Measurements from ENCODE around the gene FOXK2.
A peak's percentile ranks its signal among the peaks of the same experiment; 100 is the strongest.

Gene FOXK2

DNA sequence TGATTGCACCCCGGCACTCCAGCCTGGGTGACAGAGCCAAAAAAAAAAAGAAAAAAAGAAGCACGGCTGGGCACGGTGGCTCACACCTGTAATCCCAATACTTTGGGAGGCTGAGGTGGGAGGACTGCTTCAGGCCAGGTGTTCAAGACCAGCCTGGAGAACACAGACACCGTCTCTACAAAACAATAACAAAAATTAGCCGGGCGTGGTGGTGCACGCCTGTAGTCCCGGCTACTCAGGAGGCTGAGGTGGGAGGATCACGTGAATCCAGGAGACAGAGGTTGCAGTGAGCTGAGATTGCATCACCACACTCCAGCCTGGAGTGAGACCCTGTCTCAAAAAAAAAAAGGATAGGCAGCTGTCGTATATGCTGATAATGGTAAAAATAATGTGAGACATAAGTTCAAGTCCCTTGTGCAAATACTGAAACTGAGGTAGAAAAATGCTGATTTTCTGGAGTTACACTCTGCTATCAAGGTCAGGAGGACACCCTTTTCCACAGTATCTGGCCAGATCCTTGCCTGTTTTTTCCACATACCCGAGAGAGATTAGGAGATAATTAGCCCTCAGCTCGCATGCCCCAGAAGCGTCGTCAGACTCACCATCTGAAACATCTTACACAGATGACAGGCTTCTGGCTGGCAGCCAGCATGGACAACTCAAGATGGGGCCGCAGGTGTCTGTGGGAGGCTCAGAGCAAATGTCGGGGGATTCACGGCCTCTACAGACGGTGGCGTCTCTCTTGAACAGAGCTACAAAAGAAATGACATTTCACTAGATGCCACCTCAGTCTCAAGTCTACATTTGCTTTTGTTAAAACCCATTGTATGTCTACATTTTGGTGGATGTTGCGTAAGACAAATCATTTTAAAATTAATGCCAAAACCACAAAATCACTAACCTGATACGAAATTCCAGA lies 91.9 kb downstream of the FOXK2 start:
- DNase-seq: peak; percentile 66 to 72

- DNase-seq: peak; percentile 72 to 86
Observed at GRCh38 chr17:82613283-82614094, 94.0 kb downstream of the FOXK2 start.

DNA sequence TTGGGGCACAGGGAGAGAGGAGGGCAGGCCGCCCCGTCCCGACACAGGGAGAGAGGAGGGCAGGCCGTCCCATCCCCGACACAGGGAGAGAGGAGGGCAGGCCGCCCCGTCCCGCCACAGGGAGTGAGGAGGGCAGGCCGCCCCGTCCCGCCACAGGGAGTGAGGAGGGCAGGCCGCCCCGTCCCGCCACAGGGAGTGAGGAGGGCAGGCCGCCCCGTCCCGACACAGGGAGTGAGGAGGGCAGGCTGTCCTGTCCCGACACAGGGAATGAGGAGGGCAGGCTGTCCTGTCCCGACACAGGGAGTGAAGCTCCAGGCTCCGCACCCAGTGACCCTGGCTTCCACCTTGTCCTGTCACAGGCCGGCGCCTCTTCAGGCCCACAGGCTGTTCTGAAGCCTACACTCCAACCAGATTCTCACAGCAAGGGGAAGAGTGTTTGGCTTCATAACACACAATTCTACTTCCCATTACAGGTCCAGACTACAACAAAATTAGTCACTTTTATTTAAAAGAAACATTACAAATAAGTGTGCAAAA lies 94.6 kb downstream of the FOXK2 start:
- no peak for DNase-seq

DNA sequence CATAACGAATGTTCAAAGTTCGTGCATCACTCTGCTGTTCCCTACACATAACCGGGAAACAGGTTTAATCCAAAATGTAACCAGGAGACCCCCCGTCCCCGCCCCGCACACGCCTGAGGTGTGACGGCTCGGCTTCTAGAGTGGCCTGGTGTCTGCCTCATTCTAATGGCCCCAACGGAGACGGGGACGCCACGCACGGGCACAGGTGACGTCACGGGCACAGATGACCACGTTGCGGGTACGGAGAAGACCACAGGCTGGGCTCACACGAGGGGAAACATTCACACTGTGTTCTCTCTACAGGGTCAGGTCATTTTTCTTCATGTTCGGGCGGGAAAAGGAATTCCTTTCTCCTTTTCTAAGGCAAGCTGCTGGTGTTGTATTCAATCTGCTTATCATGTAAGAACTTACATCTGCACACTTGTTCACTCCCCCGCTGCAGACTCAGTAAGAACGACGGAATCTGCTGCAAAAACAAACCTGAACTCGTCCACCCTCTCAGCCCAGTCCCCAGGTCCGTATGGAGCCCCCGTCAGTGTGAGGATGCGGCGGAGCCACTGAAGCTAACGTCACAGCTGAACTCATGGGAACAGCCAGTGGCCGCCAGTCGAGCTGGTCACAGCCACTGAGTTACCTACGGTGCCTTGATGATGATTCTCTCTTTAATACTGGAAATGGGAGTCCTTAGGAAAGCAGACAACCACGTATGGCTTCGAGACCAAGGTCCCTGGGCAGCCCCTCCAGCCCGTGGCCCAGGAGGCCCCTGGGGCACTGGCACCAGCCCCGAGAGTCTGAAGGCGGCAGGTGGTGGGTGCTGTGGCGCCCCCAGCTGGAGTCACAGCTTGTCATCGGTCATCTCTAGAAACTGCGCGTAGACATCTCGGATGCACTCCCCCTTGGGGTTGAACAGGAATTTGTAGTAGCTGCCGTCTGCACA lies 95.8 kb downstream of the FOXK2 start:
- DNase-seq: peak in 1 of 2 experiments; percentile 10

GRCh38 chr17:82616021-82616711 lies 96.6 kb downstream of the FOXK2 start:
- no peak for DNase-seq

GRCh38 chr17:82619211-82619610 lies 99.7 kb downstream of the FOXK2 start:
- DNase-seq: no peak

DNA sequence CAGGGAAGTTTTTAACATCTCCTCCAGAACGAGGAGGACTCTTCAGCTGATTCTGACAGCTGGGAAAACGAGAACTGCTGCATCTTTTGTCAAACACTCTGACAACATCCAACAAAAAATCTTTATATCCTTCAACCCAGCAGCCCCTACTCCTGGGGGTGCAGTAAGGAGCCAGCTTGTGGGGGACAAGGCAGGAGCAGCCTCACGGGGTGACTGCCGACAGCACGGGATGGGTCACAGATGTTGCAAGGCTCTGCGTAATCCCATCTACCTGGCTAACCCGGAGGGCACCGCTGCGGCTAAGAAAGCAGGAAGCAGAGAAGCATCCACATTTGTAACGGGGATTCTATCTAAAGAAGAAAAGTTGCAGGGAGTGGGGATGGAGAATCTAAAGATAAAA lies 100.1 kb downstream of the FOXK2 start:
- no peak for DNase-seq

DNA sequence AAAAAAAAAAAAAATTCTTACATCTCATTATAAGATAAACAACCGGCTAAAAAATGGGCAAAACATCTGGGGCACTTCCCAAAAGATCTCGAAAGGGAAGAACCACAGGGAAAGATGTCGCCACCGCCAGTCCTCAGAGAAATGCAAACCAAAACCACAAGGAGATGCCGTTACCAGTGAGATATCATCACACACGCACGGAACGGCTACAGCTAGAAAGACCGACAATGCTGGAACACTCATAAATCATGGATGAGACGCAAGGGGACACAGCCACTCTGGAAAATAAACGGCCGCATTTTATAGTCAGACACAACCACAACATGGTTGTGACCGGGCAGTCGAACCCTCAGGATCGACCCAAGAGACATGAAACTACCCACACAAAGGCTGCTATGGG lies 104.2 kb downstream of the FOXK2 start:
- DNase-seq: no peak

GRCh38 chr17:82627405-82627804 lies 107.9 kb downstream of the FOXK2 start:
- DNase-seq: no peak

DNA sequence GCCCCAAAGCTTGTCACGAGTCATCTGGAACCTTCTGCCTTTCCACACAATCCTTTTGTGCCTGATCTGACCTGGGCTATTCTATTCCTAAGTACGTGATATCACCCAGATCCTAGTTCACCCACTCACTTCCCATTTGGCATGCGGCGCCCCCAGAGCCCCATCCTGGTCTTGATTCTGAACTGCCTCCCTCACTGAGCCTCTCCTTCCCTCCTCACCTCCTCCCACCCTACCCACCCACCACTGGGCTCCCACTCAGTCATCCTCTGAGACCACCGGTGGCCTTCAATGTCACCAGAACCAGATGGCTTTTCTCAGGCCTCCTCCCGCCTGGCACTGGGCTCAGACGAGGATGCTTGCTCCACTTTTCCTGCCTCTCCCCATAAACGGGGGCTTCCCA lies 110.2 kb downstream of the FOXK2 start:
- DNase-seq: no peak

DNA sequence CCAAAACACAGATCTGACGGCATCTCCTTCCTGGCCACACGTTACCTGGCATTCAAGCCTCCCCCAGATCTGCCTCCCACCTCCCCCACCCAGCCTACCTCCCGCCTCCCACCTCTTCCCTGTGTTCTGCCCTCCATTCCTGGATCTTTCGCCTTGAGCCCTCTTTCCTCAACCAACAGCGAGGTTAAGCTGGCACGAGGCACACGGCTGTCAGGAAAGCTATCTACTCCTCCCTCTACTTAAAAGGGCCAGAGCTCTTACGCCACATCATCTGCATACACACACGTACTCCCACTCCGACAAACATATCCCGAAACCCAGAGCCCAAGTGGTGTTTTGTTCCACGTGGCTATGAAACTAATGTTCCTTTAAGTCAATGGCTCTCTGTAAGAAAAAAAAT lies 110.7 kb downstream of the FOXK2 start:
- DNase-seq: no peak

- no peak for DNase-seq
Observed at GRCh38 chr17:82631544-82631943, 112.0 kb downstream of the FOXK2 start.

- DNase-seq: no peak
Observed at GRCh38 chr17:82632451-82632850, 112.9 kb downstream of the FOXK2 start.

DNA sequence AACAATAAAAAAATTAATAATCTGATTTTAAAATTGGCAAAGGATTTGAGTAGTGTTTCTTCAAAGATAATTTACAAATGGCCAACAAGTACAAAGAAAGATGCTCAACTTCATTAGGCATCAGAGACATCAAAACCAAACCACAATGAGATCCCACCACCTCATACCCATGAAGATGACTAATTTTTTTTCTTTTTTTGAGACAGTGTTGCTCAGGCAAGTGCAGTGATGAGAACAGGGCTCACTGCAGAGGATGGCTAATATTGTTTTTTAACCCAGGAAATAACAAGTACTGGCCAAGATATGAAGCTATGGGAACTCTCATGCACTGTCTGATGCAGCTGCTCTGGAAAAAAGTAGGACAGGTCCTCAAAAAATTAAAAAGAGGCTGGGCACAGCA lies 113.8 kb downstream of the FOXK2 start:
- DNase-seq: no peak

DNA sequence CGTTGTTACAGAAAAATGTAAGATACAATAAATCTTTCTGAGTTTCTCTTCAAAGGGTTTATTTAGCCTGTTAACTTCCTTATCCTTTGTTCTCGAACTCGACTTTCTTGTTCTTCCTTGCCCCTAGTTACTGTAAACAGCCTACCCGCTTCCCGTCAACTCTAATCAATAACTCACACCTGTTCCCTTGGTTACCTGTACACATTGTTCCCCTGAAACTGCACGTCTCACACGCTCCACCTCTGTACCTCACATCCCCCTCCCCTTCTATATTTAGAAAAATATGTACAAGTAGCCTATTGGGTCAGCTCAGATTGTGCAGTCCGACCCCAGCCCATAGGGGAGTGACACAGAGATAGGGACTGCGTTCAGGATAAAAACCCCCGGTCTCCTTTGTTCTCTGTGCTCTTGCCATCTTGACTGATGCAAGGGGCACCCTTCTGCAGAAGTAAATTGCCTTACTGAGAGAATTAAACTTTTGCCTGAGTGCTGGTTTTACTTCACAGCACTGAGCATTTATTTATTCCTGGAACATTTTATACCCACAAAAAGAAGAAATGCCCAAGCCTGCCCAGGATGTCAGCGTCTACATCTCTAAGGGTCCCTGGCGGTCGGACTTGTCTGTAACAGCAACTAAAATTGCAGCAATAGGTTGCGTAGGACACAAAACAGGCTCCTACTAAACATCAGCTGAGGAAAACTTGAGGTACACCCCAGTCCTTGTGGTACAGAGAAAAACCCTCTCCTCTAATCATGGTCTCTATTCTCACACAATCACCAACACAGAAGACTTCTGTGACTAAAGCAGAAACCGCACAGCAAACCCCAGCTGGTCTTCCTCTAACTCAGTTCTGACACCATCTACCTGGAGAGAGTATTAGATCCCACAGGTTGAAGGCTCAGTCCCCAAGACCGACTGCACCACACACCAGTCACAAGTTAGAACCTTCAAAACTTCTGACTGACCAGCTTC lies 117.4 kb downstream of the FOXK2 start:
- no peak for DNase-seq

- no peak for DNase-seq
Observed at GRCh38 chr17:82638183-82638773, 118.7 kb downstream of the FOXK2 start.

- no peak for DNase-seq
Observed at GRCh38 chr17:82639628-82640027, 120.1 kb downstream of the FOXK2 start.

DNA sequence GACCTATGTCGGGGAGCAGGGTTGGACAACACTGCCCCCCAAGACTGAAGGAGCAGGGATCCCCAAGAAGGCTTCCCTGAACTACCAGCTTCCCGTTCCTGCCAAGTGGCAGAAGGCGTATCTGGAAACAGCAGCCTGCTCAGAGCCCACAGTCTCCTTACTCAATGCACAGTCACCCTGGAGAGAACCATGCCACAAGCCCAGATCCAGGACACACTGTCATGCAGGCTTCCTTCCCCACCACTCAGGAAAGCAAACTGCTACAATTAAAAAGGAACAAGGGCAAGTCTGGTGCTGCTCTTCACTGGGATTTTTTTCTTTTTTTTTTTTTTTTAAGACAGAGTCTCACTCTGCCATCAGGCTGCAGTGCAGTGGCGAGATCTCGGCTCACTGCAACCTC lies 120.5 kb downstream of the FOXK2 start:
- DNase-seq: no peak

GRCh38 chr17:82642022-82642421 lies 122.5 kb downstream of the FOXK2 start:
- DNase-seq: no peak

GRCh38 chr17:82644148-82644547 lies 124.6 kb downstream of the FOXK2 start:
- no peak for DNase-seq
